Measurements from ENCODE around the gene TNNC2. TPM values are rescaled to one million over a fixed set of nuclear protein-coding genes. Genes with fewer than 3 reads are reported as not detected.

TNNC2 gene
- total and polyA plus RNA-seq, 4 donors = 1.1 to 8.8 (median 2.8) TPM

DNA sequence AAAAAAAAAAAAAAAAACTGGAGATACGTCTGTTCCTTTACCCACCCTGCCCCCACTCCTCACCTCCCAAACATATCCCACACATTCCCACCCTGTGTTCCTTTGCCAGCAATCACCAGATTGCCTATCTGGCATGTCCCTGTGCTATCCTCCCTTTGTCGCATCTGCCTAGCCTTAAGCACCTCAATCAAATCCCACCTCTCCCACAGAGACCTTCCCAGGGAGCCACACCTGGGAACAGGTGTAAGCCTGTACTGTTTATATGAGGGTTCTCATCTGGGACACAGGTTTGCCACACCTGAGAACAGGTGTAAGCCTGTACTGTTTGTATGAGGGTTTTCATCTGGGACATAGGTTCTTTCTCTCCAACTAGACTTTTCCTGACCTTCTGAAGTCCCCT, 52.2 kb downstream of the TNNC2 start:
- WGBS (ENCODE audit: insufficient coverage) = 86% methylated on average over 1 of the region's 2 CpGs

More for the DNA sequence above, 52.2 kb downstream of the TNNC2 start:
- Histone ChIP-seq H3K36me3 (ENCODE audit: control insufficient read depth, insufficient read depth, low read length) (no peaks in the 10 kb centered on the region), H3K4me3 (ENCODE audit: low read depth, low read length) (no peak overlapping the region), H3K27me3 (ENCODE audit: control insufficient read depth, insufficient read depth, low read length) (no peaks in the 10 kb centered on the region), H3K27ac (ENCODE audit: low read depth, low read length) (no peak overlapping the region), H3K9me3 (ENCODE audit: control insufficient read depth, insufficient read depth, low read length) (no peaks in the 10 kb centered on the region), H3K4me1 (ENCODE audit: control insufficient read depth, insufficient read depth, low read length) (peaks cover 11% of the 10 kb centered on the region)
- no peak for DNase-seq (ENCODE audit: low read depth in 4 of 6, low spot score in 6 of 6)

Small RNA genes lying within 50 kb of the gene (small RNA-seq; reads per million reads assigned to genes)
- not detected for gene RNU6ATAC38P (ENCODE audit: low replicate concordance)

Other genes with a start within 250 kb of the TNNC2 start
- not detected for gene WFDC8, start 248.0 kb downstream of the TNNC2 start, total RNA-seq
- gene WFDC8, start 248.0 kb downstream of the TNNC2 start, polyA plus RNA-seq (ENCODE audit: insufficient read length in 2 of 2) = under 1 TPM in 1 of 2 donors, not detected in 1; 0.30 TPM
- gene WFDC10A, start 197.6 kb downstream of the TNNC2 start, total RNA-seq = not detected
- not detected for gene WFDC10A, start 197.6 kb downstream of the TNNC2 start, polyA plus RNA-seq (ENCODE audit: insufficient read length in 2 of 2)
- not detected for gene WFDC9, start 196.0 kb downstream of the TNNC2 start, total RNA-seq
- gene WFDC9, start 196.0 kb downstream of the TNNC2 start, polyA plus RNA-seq (ENCODE audit: insufficient read length in 2 of 2) = not detected
- gene WFDC11, start 157.1 kb downstream of the TNNC2 start, total RNA-seq = not detected
- gene WFDC11, start 157.1 kb downstream of the TNNC2 start, polyA plus RNA-seq (ENCODE audit: insufficient read length in 2 of 2) = not detected
- gene WFDC13, start 125.3 kb downstream of the TNNC2 start, total RNA-seq = not detected
- not detected for gene WFDC13, start 125.3 kb downstream of the TNNC2 start, polyA plus RNA-seq (ENCODE audit: insufficient read length in 2 of 2)
- not detected for gene WFDC10B, start 122.3 kb downstream of the TNNC2 start, total RNA-seq
- not detected for gene WFDC10B, start 122.3 kb downstream of the TNNC2 start, polyA plus RNA-seq (ENCODE audit: insufficient read length in 2 of 2)
- not detected for gene SPINT4, start 105.0 kb downstream of the TNNC2 start, total RNA-seq
- not detected for gene SPINT4, start 105.0 kb downstream of the TNNC2 start, polyA plus RNA-seq (ENCODE audit: insufficient read length in 2 of 2)
- 1 to 10 TPM in 1 of 2 donors, under 1 TPM in 1; 0.59 to 2.8 TPM for gene WFDC3, start 35.4 kb downstream of the TNNC2 start, total RNA-seq
- 1 to 10 TPM; 2.5 to 3.0 TPM for gene WFDC3, start 35.4 kb downstream of the TNNC2 start, polyA plus RNA-seq (ENCODE audit: insufficient read length in 2 of 2)
- gene DNTTIP1, start 35.4 kb downstream of the TNNC2 start, total RNA-seq = 10 to 100 TPM; 15.3 to 20.3 TPM
- 10 to 100 TPM; 38.9 to 40.5 TPM for gene DNTTIP1, start 35.4 kb downstream of the TNNC2 start, polyA plus RNA-seq (ENCODE audit: insufficient read length in 2 of 2)
- 10 to 100 TPM in 1 of 2 donors, 1 to 10 TPM in 1; 7.1 to 31.7 TPM for gene UBE2C, start 14.7 kb downstream of the TNNC2 start, total RNA-seq
- gene UBE2C, start 14.7 kb downstream of the TNNC2 start, polyA plus RNA-seq (ENCODE audit: insufficient read length in 2 of 2) = 10 to 100 TPM; 27.0 to 36.0 TPM
- 10 to 100 TPM; 23.8 to 40.4 TPM for gene SNX21, start 6.5 kb upstream of the TNNC2 start, total RNA-seq
- 10 to 100 TPM; 35.8 to 40.7 TPM for gene SNX21, start 6.5 kb upstream of the TNNC2 start, polyA plus RNA-seq (ENCODE audit: insufficient read length in 2 of 2)
- gene ACOT8, start 30.1 kb upstream of the TNNC2 start, total RNA-seq = 10 to 100 TPM; 27.8 to 37.9 TPM
- gene ACOT8, start 30.1 kb upstream of the TNNC2 start, polyA plus RNA-seq (ENCODE audit: insufficient read length in 2 of 2) = 10 to 100 TPM; 38.7 to 46.3 TPM
- 1 to 10 TPM; 8.8 to 9.3 TPM for gene ZSWIM3, start 30.3 kb upstream of the TNNC2 start, total RNA-seq
- gene ZSWIM3, start 30.3 kb upstream of the TNNC2 start, polyA plus RNA-seq (ENCODE audit: insufficient read length in 2 of 2) = 1 to 10 TPM; 6.1 to 7.2 TPM
- gene ZSWIM1, start 53.9 kb upstream of the TNNC2 start, total RNA-seq = 10 to 100 TPM in 1 of 2 donors, 1 to 10 TPM in 1; 5.5 to 12.0 TPM
- 10 to 100 TPM; 15.9 to 18.3 TPM for gene ZSWIM1, start 53.9 kb upstream of the TNNC2 start, polyA plus RNA-seq (ENCODE audit: insufficient read length in 2 of 2)
- 1 to 10 TPM; 1.3 to 3.0 TPM for gene SPATA25, start 60.3 kb upstream of the TNNC2 start, total RNA-seq
- gene SPATA25, start 60.3 kb upstream of the TNNC2 start, polyA plus RNA-seq (ENCODE audit: insufficient read length in 2 of 2) = 1 to 10 TPM; 2.6 to 5.6 TPM
- 1 to 10 TPM; 2.4 to 6.3 TPM for gene NEURL2, start 63.9 kb upstream of the TNNC2 start, total RNA-seq
- gene NEURL2, start 63.9 kb upstream of the TNNC2 start, polyA plus RNA-seq (ENCODE audit: insufficient read length in 2 of 2) = 1 to 10 TPM; 3.6 to 7.0 TPM
- gene CTSA, start 64.0 kb upstream of the TNNC2 start, total RNA-seq = 10 to 100 TPM; 29.4 to 58.4 TPM
- gene CTSA, start 64.0 kb upstream of the TNNC2 start, polyA plus RNA-seq (ENCODE audit: insufficient read length in 2 of 2) = 100 to 1,000 TPM in 1 of 2 donors, 10 to 100 TPM in 1; 75.7 to 102 TPM
- 100 to 1,000 TPM in 1 of 2 donors, 10 to 100 TPM in 1; 73.7 to 471 TPM for gene PLTP, start 84.8 kb upstream of the TNNC2 start, total RNA-seq
- gene PLTP, start 84.8 kb upstream of the TNNC2 start, polyA plus RNA-seq (ENCODE audit: insufficient read length in 2 of 2) = 100 to 1,000 TPM; 222 to 234 TPM
- gene PCIF1, start 107.4 kb upstream of the TNNC2 start, total RNA-seq = 10 to 100 TPM; 13.0 to 15.9 TPM
- gene PCIF1, start 107.4 kb upstream of the TNNC2 start, polyA plus RNA-seq (ENCODE audit: insufficient read length in 2 of 2) = 10 to 100 TPM; 46.0 to 49.9 TPM
- gene ZNF335, start 144.9 kb upstream of the TNNC2 start, total RNA-seq = 10 to 100 TPM in 1 of 2 donors, 1 to 10 TPM in 1; 9.9 to 12.9 TPM
- gene ZNF335, start 144.9 kb upstream of the TNNC2 start, polyA plus RNA-seq (ENCODE audit: insufficient read length in 2 of 2) = 10 to 100 TPM; 18.3 to 21.6 TPM
- gene MMP9, start 181.6 kb upstream of the TNNC2 start, total RNA-seq = 1 to 10 TPM in 1 of 2 donors, under 1 TPM in 1; 0.88 to 6.2 TPM
- gene MMP9, start 181.6 kb upstream of the TNNC2 start, polyA plus RNA-seq (ENCODE audit: insufficient read length in 2 of 2) = under 1 TPM; 0.11 to 0.41 TPM
- 10 to 100 TPM; 26.2 to 84.7 TPM for gene SLC12A5, start 201.9 kb upstream of the TNNC2 start, total RNA-seq
- gene SLC12A5, start 201.9 kb upstream of the TNNC2 start, polyA plus RNA-seq (ENCODE audit: insufficient read length in 2 of 2) = 100 to 1,000 TPM; 176 to 191 TPM

Measured in spinal cord (tissue), 10 donors.